Mesothelial cell of epicardium (in vitro differentiated cells): ENCODE data around the gene PACRG. TPM values are rescaled to one million over a fixed set of nuclear protein-coding genes. Genes with fewer than 3 reads are reported as not detected.

ENCODE experiments used
- DNase-seq, 2 experiments: peaks; one replicate each; pipeline ENCODE4 v3.0.0; 2021; ENCODE audit warnings: low spot score in 2 of 2; ENCODE audit not compliant: unreplicated experiment in 2 of 2
- H3K27ac Mint-ChIP-seq: 2 replicates; pipeline ENCODE4 v1.8.0; 2021; ENCODE audit warnings: mixed read lengths
- H3K27me3 Mint-ChIP-seq: 2 replicates; pipeline ENCODE4 v1.8.0; 2021; ENCODE audit warnings: low read depth, mixed read lengths
- H3K36me3 Mint-ChIP-seq: 2 replicates; pipeline ENCODE4 v1.8.0; 2021; ENCODE audit warnings: mixed read lengths
- H3K4me1 Mint-ChIP-seq: 2 replicates; pipeline ENCODE4 v1.8.0; 2021; ENCODE audit warnings: mixed read lengths
- H3K4me3 Mint-ChIP-seq: 2 replicates; pipeline ENCODE4 v1.8.0; 2021; ENCODE audit warnings: mild to moderate bottlenecking, moderate library complexity, mixed read lengths
- H3K9me3 Mint-ChIP-seq: 2 replicates; pipeline ENCODE4 v1.8.0; 2021; ENCODE audit warnings: mixed read lengths
- CTCF ChIP-seq: fragments of 200-600 bp; sonication (generic); IDR thresholded peaks from one replicate; pipeline ENCODE4 v1.5.0; 2021; ENCODE audit warnings: antibody characterized with exemption; ENCODE audit not compliant: unreplicated experiment
- total RNA-seq: library from RNA; stranded (reverse); gene quantifications from 3 replicates; pipeline ENCODE4 v1.2.1, GENCODE V29; 2021

The PACRG gene
- total RNA-seq, 1 donor from 2014 or later: 1.6 TPM

GRCh38 chr6:163152701-163153100 is 424.9 kb downstream of the PACRG start:
- H3K4me3 Mint-ChIP-seq: no peak overlapping the region
- H3K9me3 Mint-ChIP-seq: no peaks in the 10 kb centered on the region
- TF ChIP-seq CTCF: no peak
- H3K36me3 Mint-ChIP-seq: no peaks in the 10 kb centered on the region
- no peak for DNase-seq
- peaks cover 6% of the 10 kb centered on the region for H3K27me3 Mint-ChIP-seq
- no peak overlapping the region for H3K27ac Mint-ChIP-seq
- H3K4me1 Mint-ChIP-seq: no peaks in the 10 kb centered on the region

- Mint-ChIP-seq H3K9me3 (no peaks in the 10 kb centered on the region), H3K4me3 (no peak overlapping the region), H3K36me3 (no peaks in the 10 kb centered on the region), H3K4me1 (no peaks in the 10 kb centered on the region), H3K27me3 (peaks cover 4% of the 10 kb centered on the region), H3K27ac (no peak overlapping the region)
- no peak for TF ChIP-seq CTCF
- no peak for DNase-seq
These were observed 431.3 kb downstream of the PACRG start for GRCh38 chr6:163159110-163159509.

GRCh38 chr6:163159689-163160088 is 431.9 kb downstream of the PACRG start:
- Mint-ChIP-seq H3K4me1 (no peaks in the 10 kb centered on the region), H3K36me3 (no peaks in the 10 kb centered on the region), H3K27me3 (peaks cover 4% of the 10 kb centered on the region), H3K9me3 (no peaks in the 10 kb centered on the region), H3K4me3 (no peak overlapping the region), H3K27ac (no peak overlapping the region)
- no peak for DNase-seq
- no peak for TF ChIP-seq CTCF

- TF ChIP-seq CTCF: no peak
- Mint-ChIP-seq H3K4me3 (no peak overlapping the region), H3K27me3 (peaks cover 1% of the 10 kb centered on the region), H3K36me3 (no peaks in the 10 kb centered on the region), H3K9me3 (no peaks in the 10 kb centered on the region), H3K27ac (no peak overlapping the region), H3K4me1 (no peaks in the 10 kb centered on the region)
- no peak for DNase-seq
These were observed 434.5 kb downstream of the PACRG start for GRCh38 chr6:163162007-163162873.

- no peak for DNase-seq
- Mint-ChIP-seq H3K27ac (no peak overlapping the region), H3K27me3 (no peaks in the 10 kb centered on the region), H3K36me3 (no peaks in the 10 kb centered on the region), H3K4me1 (no peaks in the 10 kb centered on the region), H3K9me3 (no peaks in the 10 kb centered on the region), H3K4me3 (no peak overlapping the region)
- no peak for TF ChIP-seq CTCF
These were observed 435.1 kb downstream of the PACRG start for GRCh38 chr6:163162874-163163213.
